Kidney epithelial cell (primary cell): ENCODE measurements around the gene BCAS3. TPM values are rescaled to one million over a fixed set of nuclear protein-coding genes. Genes with fewer than 3 reads are reported as not detected.

Source experiments
- DNase-seq: peaks from one replicate; pipeline ENCODE4 v3.0.0-alpha.2; 2010; ENCODE audit warnings: low read depth
- H3K27me3 ChIP-seq: 2 replicates; pipeline ENCODE4 v1.6.0; 2011; ENCODE audit warnings: low read length; ENCODE audit not compliant: control insufficient read depth, insufficient read depth
- H3K36me3 ChIP-seq: 2 replicates; pipeline ENCODE4 v1.5.1; 2011; ENCODE audit warnings: low read length; ENCODE audit not compliant: control insufficient read depth, insufficient read depth
- H3K4me3 ChIP-seq: 2 replicates; pipeline ENCODE4 v1.5.1; 2011; ENCODE audit warnings: low read depth, mild to moderate bottlenecking, control low read depth, low read length
- CTCF ChIP-seq: IDR thresholded peaks from 2 replicates; pipeline ENCODE4 v1.5.1; 2011; ENCODE audit warnings: mild to moderate bottlenecking, moderate library complexity, low read length, control low read depth, inconsistent platforms; ENCODE audit not compliant: insufficient read depth, poor library complexity, severe bottlenecking
- total RNA-seq: library from RNA; depleted of rRNA; stranded (reverse); fragments of >200 nt; gene quantifications from 2 replicates; pipeline ENCODE4 v1.2.3, GENCODE V29; 2015

Gene BCAS3
- total RNA-seq, 1 donor from 2014 or later, result 26.7 TPM

GRCh38 chr17:60676758-60677307 lies 818 bp upstream of the BCAS3 start:
- DNase-seq, result no peak
- H3K36me3 ChIP-seq, result no peaks in the 10 kb centered on the region
- H3K4me3 ChIP-seq, result peak overlapping the region; percentile 72
- H3K27me3 ChIP-seq, result no peaks in the 10 kb centered on the region
- TF ChIP-seq CTCF, result no peak

DNA sequence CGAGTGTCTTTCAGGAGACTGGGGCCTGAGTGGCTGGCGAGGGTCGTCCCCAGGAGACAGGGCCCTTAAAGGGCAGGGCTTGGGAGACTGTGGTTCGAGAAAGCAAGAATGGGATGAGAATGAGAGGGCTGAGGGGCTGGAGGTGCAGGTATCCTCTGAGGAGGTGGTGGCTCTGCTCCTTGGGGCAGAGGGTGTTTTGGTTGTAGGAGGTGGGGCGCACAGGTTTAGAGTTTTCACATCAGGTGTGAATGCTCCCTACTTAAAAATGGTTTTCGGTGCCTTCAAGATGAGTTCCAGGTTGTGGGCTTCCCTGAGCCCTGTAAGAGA lies 430 bp downstream of the BCAS3 start:
- no peaks in the 10 kb centered on the region for H3K36me3 ChIP-seq
- DNase-seq, result no peak
- no peak for TF ChIP-seq CTCF
- H3K27me3 ChIP-seq, result no peaks in the 10 kb centered on the region
- peak overlapping the region; percentile 72 for H3K4me3 ChIP-seq

DNA sequence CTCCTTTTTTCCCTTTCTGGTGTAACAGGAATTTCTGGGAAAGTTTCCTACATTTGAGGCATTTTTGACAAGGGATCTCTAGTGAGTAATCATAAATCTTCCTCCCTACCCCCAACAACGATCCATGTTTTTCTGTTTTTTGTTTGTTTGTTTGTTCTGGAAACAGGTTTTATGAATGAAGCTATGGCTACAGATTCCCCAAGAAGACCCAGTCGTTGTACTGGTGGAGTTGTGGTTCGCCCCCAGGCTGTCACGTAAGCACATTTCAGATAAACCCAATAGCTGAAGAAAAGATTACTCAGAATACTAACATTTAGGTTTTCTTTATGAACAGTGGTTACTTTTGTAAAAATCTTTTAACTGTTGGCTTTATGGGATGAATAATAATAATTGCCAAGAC lies 1.6 kb downstream of the BCAS3 start:
- no peak for TF ChIP-seq CTCF
- DNase-seq, result no peak
- H3K27me3 ChIP-seq, result no peaks in the 10 kb centered on the region
- no peak overlapping the region for H3K4me3 ChIP-seq
- no peaks in the 10 kb centered on the region for H3K36me3 ChIP-seq

GRCh38 chr17:60680754-60681153 lies 3.1 kb downstream of the BCAS3 start:
- no peak overlapping the region for H3K4me3 ChIP-seq
- no peaks in the 10 kb centered on the region for H3K27me3 ChIP-seq
- H3K36me3 ChIP-seq, result no peaks in the 10 kb centered on the region
- DNase-seq, result no peak
- TF ChIP-seq CTCF, result no peak

DNA sequence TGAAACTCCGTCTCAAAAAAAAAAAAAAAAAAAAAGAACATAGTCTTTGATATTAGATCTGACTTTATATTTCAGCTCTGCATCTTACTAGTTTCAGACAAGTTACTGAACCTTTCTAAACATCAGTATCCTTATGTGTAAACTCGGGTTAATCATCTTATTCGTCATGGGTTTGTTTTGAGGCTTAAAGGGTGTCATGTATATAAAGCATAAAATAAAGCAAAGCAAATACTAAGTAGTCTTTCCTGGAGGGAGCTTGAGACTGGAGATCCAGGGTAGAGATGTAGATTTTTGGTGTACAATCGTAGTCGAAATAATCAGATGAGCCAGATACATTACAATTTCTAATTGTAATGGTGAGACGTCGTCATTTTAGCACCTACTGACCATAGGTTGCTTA lies 7.8 kb downstream of the BCAS3 start:
- TF ChIP-seq CTCF, result no peak

DNA sequence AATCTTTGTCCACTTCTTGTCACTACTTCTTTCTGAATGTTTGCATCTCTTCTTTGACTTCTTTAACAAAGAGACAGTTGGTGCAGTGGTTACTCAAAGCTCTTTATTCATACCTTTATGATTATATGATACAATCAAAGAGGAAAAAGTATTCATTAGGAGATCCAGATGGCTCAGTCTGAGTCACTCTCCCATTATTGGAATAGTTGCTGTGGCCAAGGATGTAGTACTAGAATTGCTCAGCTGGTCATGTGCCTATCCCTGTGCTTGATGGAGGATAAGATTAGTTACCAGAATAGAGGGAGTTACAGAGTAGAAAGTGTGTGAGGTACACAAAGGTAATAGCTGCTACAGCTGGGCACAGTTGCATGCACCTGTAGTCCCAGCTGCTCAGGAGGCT lies 18.3 kb downstream of the BCAS3 start:
- Histone ChIP-seq H3K36me3 (no peaks in the 10 kb centered on the region), H3K4me3 (no peak overlapping the region), H3K27me3 (no peaks in the 10 kb centered on the region)
- no peak for DNase-seq
- TF ChIP-seq CTCF, result no peak

More for the DNA sequence above, 7.8 kb downstream of the BCAS3 start:
- Histone ChIP-seq H3K4me3 (no peak overlapping the region), H3K36me3 (no peaks in the 10 kb centered on the region), H3K27me3 (no peaks in the 10 kb centered on the region)
- no peak for DNase-seq
